GM12891 (cell line): ENCODE results near the gene TYROBP.
"Not testable (repeated sequence)": the region's sequence is repeated elsewhere in the genome, so short reads cannot be mapped to it uniquely, and the experiment has no call there.

Source experiments
- DNase-seq: peaks from one replicate; pipeline ENCODE4 v3.0.0; 2011; ENCODE audit warnings: low spot score; ENCODE audit not compliant: insufficient read length
- FAIRE-seq: peaks from 2 replicates; lab custom pipeline; 2011; peaks lifted over from hg19 to GRCh38; lab: Jason Lieb, UNC
- PAX5 ChIP-seq: IDR thresholded peaks from 2 replicates; pipeline ENCODE4 v1.6.1; 2011; ENCODE audit warnings: low read length, moderate library complexity, mild to moderate bottlenecking; ENCODE audit not compliant: insufficient read depth, severe bottlenecking
- POLR2A ChIP-seq: IDR thresholded peaks from 2 replicates; pipeline ENCODE4 v1.6.1; 2011; ENCODE audit warnings: low read depth, low read length, control low read depth
- POLR2AphosphoS5 ChIP-seq: IDR thresholded peaks from 2 replicates; pipeline ENCODE4 v1.6.1; 2011; ENCODE audit warnings: low read depth, low read length, control low read depth
- POU2F2 ChIP-seq: IDR thresholded peaks from 2 replicates; pipeline ENCODE4 v1.6.1; 2011; ENCODE audit warnings: low read depth, mild to moderate bottlenecking, control low read depth, low read length, moderate library complexity
- SPI1 ChIP-seq: IDR thresholded peaks from 2 replicates; pipeline ENCODE4 v1.6.1; 2011; ENCODE audit warnings: low read depth, low read length, control low read depth
- TAF1 ChIP-seq: IDR thresholded peaks from 2 replicates; pipeline ENCODE4 v1.6.1; 2011; ENCODE audit warnings: low read depth, low read length, control low read depth

Gene TYROBP

GRCh38 chr19:35874392-35874930 lies 33.6 kb downstream of the TYROBP start:
- FAIRE-seq, result no peak
- TF ChIP-seq POU2F2, result no peak
- TF ChIP-seq TAF1, result no peak
- TF ChIP-seq POLR2A, result no peak
- no peak for TF ChIP-seq SPI1
- TF ChIP-seq POLR2AphosphoS5, result no peak
- TF ChIP-seq PAX5, result no peak
- no peak for DNase-seq

GRCh38 chr19:35872180-35872579 lies 35.9 kb downstream of the TYROBP start:
- DNase-seq (no peak), FAIRE-seq (peak; percentile 35)
- TF ChIP-seq POU2F2, result no peak
- no peak for TF ChIP-seq POLR2AphosphoS5

- no peak for DNase-seq
- FAIRE-seq, result no peak
- no peak for TF ChIP-seq POLR2AphosphoS5
- TF ChIP-seq POU2F2, result no peak
- no peak for TF ChIP-seq POLR2A
- TF ChIP-seq SPI1, result no peak
- TF ChIP-seq TAF1, result no peak
- no peak for TF ChIP-seq PAX5
Measured at GRCh38 chr19:35871611-35872010, 36.5 kb downstream of the TYROBP start.

- DNase-seq, result no peak
- no peak for FAIRE-seq
- no peak for TF ChIP-seq POU2F2
- no peak for TF ChIP-seq POLR2AphosphoS5
- no peak for TF ChIP-seq SPI1
- TF ChIP-seq POLR2A, result no peak
- TF ChIP-seq PAX5, result no peak
- no peak for TF ChIP-seq TAF1
Measured at GRCh38 chr19:35870798-35871197, 37.3 kb downstream of the TYROBP start.

GRCh38 chr19:35870124-35870736 lies 37.9 kb downstream of the TYROBP start:
- DNase-seq, FAIRE-seq: not testable (repeated sequence)

GRCh38 chr19:35869327-35870123 lies 38.6 kb downstream of the TYROBP start:
- FAIRE-seq, result peak; percentile 88
- TF ChIP-seq TAF1, result no peak
- TF ChIP-seq POU2F2, result no peak
- TF ChIP-seq POLR2AphosphoS5, result no peak
- TF ChIP-seq POLR2A, result no peak
- TF ChIP-seq PAX5, result no peak
- no peak for TF ChIP-seq SPI1
- DNase-seq, result peak; percentile 87

- no peak for FAIRE-seq
- TF ChIP-seq TAF1 (no peak), SPI1 (no peak), POU2F2 (no peak), PAX5 (no peak), POLR2AphosphoS5 (no peak), POLR2A (no peak)
- DNase-seq, result no peak
Measured at GRCh38 chr19:35868823-35869326, 39.2 kb downstream of the TYROBP start.

- DNase-seq (no peak), FAIRE-seq (peak; percentile 26)
- TF ChIP-seq TAF1, result no peak
- TF ChIP-seq POLR2A, result no peak
- no peak for TF ChIP-seq SPI1
- TF ChIP-seq PAX5, result no peak
- no peak for TF ChIP-seq POLR2AphosphoS5
- no peak for TF ChIP-seq POU2F2
Measured at GRCh38 chr19:35868172-35868822, 39.8 kb downstream of the TYROBP start, which contains the start of gene APLP1. APLP1 (plus strand) TSS chr19:35868574; CDS start chr19:35868637, 63 bp downstream.

- no peak for FAIRE-seq
- TF ChIP-seq POLR2AphosphoS5 (no peak), POU2F2 (no peak), POLR2A (no peak), PAX5 (no peak), SPI1 (no peak), TAF1 (no peak)
- no peak for DNase-seq
Measured at GRCh38 chr19:35863018-35863417, 45.1 kb downstream of the TYROBP start.

GRCh38 chr19:35862528-35862927 lies 45.6 kb downstream of the TYROBP start:
- FAIRE-seq, result no peak
- DNase-seq, result no peak
- TF ChIP-seq POLR2AphosphoS5, result no peak
- TF ChIP-seq POU2F2, result no peak
- no peak for TF ChIP-seq TAF1
- TF ChIP-seq POLR2A, result no peak
- TF ChIP-seq SPI1, result no peak
- TF ChIP-seq PAX5, result no peak
